HL-60/S4 treated with retinoic acid at 250 ng/mL for 4 days and 3 days (cell line): ENCODE results near the gene TECTA.
"Not testable (repeated sequence)": the region's sequence is repeated elsewhere in the genome, so short reads cannot be mapped to it uniquely, and the experiment has no call there.

ENCODE experiments used
- in situ Hi-C: fragments of 300-500 bp; cut with MboI; formaldehyde crosslinking; loops from 2 replicates; pipeline ENCODE4 v1.7.0; 2022; ENCODE audit warnings: low sequenced_read_pairs

Gene TECTA

GRCh38 chr11:121089566-121089965 lies 11.5 kb upstream of the TECTA start:
- in situ Hi-C loops = no loop called here

GRCh38 chr11:121090145-121090721 lies 10.8 kb upstream of the TECTA start:
- in situ Hi-C loops = no loop called here

GRCh38 chr11:121091492-121092152 lies 9.4 kb upstream of the TECTA start:
- in situ Hi-C loops = no loop called here

GRCh38 chr11:121095561-121095960 lies 5.5 kb upstream of the TECTA start:
- in situ Hi-C loops = no loop called here

GRCh38 chr11:121099364-121099763 lies 1.7 kb upstream of the TECTA start:
- in situ Hi-C loops = no loop called here

- in situ Hi-C loops = no loop called here
Observed at GRCh38 chr11:121099885-121100284, 1.2 kb upstream of the TECTA start.

- in situ Hi-C loops = no loop called here
Observed at GRCh38 chr11:121104312-121104762, 3.3 kb downstream of the TECTA start.

GRCh38 chr11:121105063-121105480 lies 4.0 kb downstream of the TECTA start:
- in situ Hi-C loops = no loop called here

GRCh38 chr11:121105481-121106195 lies 4.6 kb downstream of the TECTA start:
- in situ Hi-C loops = no loop called here

- in situ Hi-C loops = no loop called here
Observed at GRCh38 chr11:121106812-121107211, 5.8 kb downstream of the TECTA start.

GRCh38 chr11:121108413-121108812 lies 7.4 kb downstream of the TECTA start:
- in situ Hi-C loops = no loop called here

GRCh38 chr11:121109471-121109870 lies 8.4 kb downstream of the TECTA start:
- in situ Hi-C loops = no loop called here

GRCh38 chr11:121109916-121110586 lies 9.0 kb downstream of the TECTA start:
- in situ Hi-C loops = no loop called here

GRCh38 chr11:121110871-121111724 lies 10.1 kb downstream of the TECTA start:
- in situ Hi-C loops = no loop called here

- in situ Hi-C loops = no loop called here
Observed at GRCh38 chr11:121112498-121113455, 11.7 kb downstream of the TECTA start.

- in situ Hi-C loops = no loop called here
Observed at GRCh38 chr11:121113611-121114010, 12.6 kb downstream of the TECTA start.

GRCh38 chr11:121115024-121115423 lies 14.0 kb downstream of the TECTA start:
- in situ Hi-C loops = not testable (repeated sequence)

- in situ Hi-C loops = no loop called here
Observed at GRCh38 chr11:121117788-121118187, 16.7 kb downstream of the TECTA start.

- in situ Hi-C loops = no loop called here
Observed at GRCh38 chr11:121119440-121119839, 18.4 kb downstream of the TECTA start.
